GM18907 (cell line): ENCODE measurements around the gene SEPTIN10.

Experiments
- ATAC-seq: cut with Tn5 transposase; IDR thresholded peaks from one replicate; pipeline ENCODE4 v1.9.1; 2021; ENCODE audit warnings: mild to moderate bottlenecking, moderate library complexity; ENCODE audit not compliant: unreplicated experiment

SEPTIN10 gene

GRCh38 chr2:109501461-109501860, 112.3 kb downstream of the SEPTIN10 start:
- no peak for ATAC-seq

GRCh38 chr2:109500910-109501309, 112.9 kb downstream of the SEPTIN10 start:
- no peak for ATAC-seq

- ATAC-seq = no peak
Measured at GRCh38 chr2:109499566-109499965, 114.2 kb downstream of the SEPTIN10 start.

- ATAC-seq = no peak
Measured at GRCh38 chr2:109498906-109499305, 114.9 kb downstream of the SEPTIN10 start.

GRCh38 chr2:109497911-109498870, 115.6 kb downstream of the SEPTIN10 start:
- ATAC-seq = no peak

- ATAC-seq = no peak
Measured at GRCh38 chr2:109497463-109497862, 116.3 kb downstream of the SEPTIN10 start.

- no peak for ATAC-seq
Measured at GRCh38 chr2:109494351-109494750, 119.4 kb downstream of the SEPTIN10 start.

GRCh38 chr2:109493176-109493935, 120.4 kb downstream of the SEPTIN10 start:
- no peak for ATAC-seq
